ENCODE measurements around the gene PAPOLG.

The PAPOLG gene

GRCh38 chr2:60756097-60757087 is at the start of gene PAPOLG:
Gene PAPOLG, plus strand, starts transcription at chr2:60756268. Its CDS starts 211 bp downstream, at chr2:60756479.
- peak; percentile 93 for DNase-seq

GRCh38 chr2:60707750-60708371 is 48.2 kb upstream of the PAPOLG start:
- DNase-seq, result peak; percentile 33

- DNase-seq, result no peak
Observed at GRCh38 chr2:60708630-60709320, 47.3 kb upstream of the PAPOLG start.

- DNase-seq, result no peak
Observed at GRCh38 chr2:60710707-60711106, 45.4 kb upstream of the PAPOLG start.

- no peak for DNase-seq
Observed at GRCh38 chr2:60715561-60715960, 40.5 kb upstream of the PAPOLG start.

GRCh38 chr2:60717691-60718090 is 38.4 kb upstream of the PAPOLG start:
- DNase-seq, result no peak

- DNase-seq, result no peak
Observed at GRCh38 chr2:60719331-60719730, 36.7 kb upstream of the PAPOLG start.

GRCh38 chr2:60725466-60725865 is 30.6 kb upstream of the PAPOLG start:
- no peak for DNase-seq

- DNase-seq, result no peak
Observed at GRCh38 chr2:60728855-60729254, 27.2 kb upstream of the PAPOLG start.

- DNase-seq, result no peak
Observed at GRCh38 chr2:60735496-60736250, 20.4 kb upstream of the PAPOLG start.

GRCh38 chr2:60738679-60739078 is 17.4 kb upstream of the PAPOLG start:
- DNase-seq, result no peak

GRCh38 chr2:60739156-60739555 is 16.9 kb upstream of the PAPOLG start:
- DNase-seq, result no peak

- DNase-seq, result no peak
Observed at GRCh38 chr2:60741576-60741975, 14.5 kb upstream of the PAPOLG start.

GRCh38 chr2:60742419-60742818 is 13.6 kb upstream of the PAPOLG start:
- no peak for DNase-seq

GRCh38 chr2:60745330-60745729 is 10.7 kb upstream of the PAPOLG start:
- DNase-seq, result no peak

- no peak for DNase-seq
Observed at GRCh38 chr2:60745761-60746160, 10.3 kb upstream of the PAPOLG start.

GRCh38 chr2:60746318-60746717 is 9.8 kb upstream of the PAPOLG start:
- no peak for DNase-seq

- no peak for DNase-seq
Observed at GRCh38 chr2:60759654-60760053, 3.6 kb downstream of the PAPOLG start.

- DNase-seq, result no peak
Observed at GRCh38 chr2:60764736-60765534, 8.9 kb downstream of the PAPOLG start.

- no peak for DNase-seq
Observed at GRCh38 chr2:60766283-60766682, 10.2 kb downstream of the PAPOLG start.

- DNase-seq, result no peak
Observed at GRCh38 chr2:60771508-60771907, 15.4 kb downstream of the PAPOLG start.
